Measurements from ENCODE around the gene CHGA. TPM values are rescaled to one million over a fixed set of nuclear protein-coding genes. Genes with fewer than 3 reads are reported as not detected.

Gene CHGA
- polyA plus RNA-seq, 3 donors: not detected

- H3K4me1 Mint-ChIP-seq: no peaks in the 10 kb centered on the region
- no peak for TF ChIP-seq CTCF (IDR thresholded peaks at IDR 0.05)
- H3K27me3 ChIP-seq (ENCODE audit: control insufficient read depth in 2 of 2, insufficient read depth in 2 of 2, low read length in 2 of 2): no peaks in the 10 kb centered on the region
- H3K4me3 ChIP-seq (replicated peaks in 1 of 3; ENCODE audit: low read depth in 2 of 3, low read length in 3 of 3): no peak overlapping the region
- no peaks in the 10 kb centered on the region for H3K9me3 Mint-ChIP-seq
- H4K20me1 ChIP-seq (ENCODE audit: insufficient read depth, low read length): peaks cover 78% of the 10 kb centered on the region
- no peak overlapping the region for H3K4me2 ChIP-seq (replicated peaks; ENCODE audit: extremely low read depth, low read length, poor library complexity, severe bottlenecking)
- no peaks in the 10 kb centered on the region for H3K4me1 ChIP-seq (ENCODE audit: control insufficient read depth in 1 of 2, insufficient read depth in 2 of 2, low read length in 2 of 2)
- DNase-seq: no peak
- intact Hi-C loops (cut with micrococcal nuclease): loop anchor here (5.0 to 10.0 kb wide), 3 partner anchors 225 to 942 kb away; no protein-coding TSS in a partner anchor
- no peak overlapping the region for H3K27ac ChIP-seq (ENCODE audit: low read depth in 1 of 2, low read length in 2 of 2)
- H3K4me3 Mint-ChIP-seq: no peak overlapping the region
- H3K27ac Mint-ChIP-seq: no peak overlapping the region
- H3K36me3 ChIP-seq (replicated peaks in 1 of 2; ENCODE audit: control insufficient read depth in 1 of 2, insufficient read depth in 2 of 2, low read length in 2 of 2): peaks cover 77 to 92% of the 10 kb centered on the region in 2 donors
- no peaks in the 10 kb centered on the region for H3K9me3 ChIP-seq (replicated peaks in 1 of 2; ENCODE audit: control insufficient read depth in 1 of 2, insufficient read depth in 1 of 2, low read length in 2 of 2)
- H2AFZ ChIP-seq (ENCODE audit: insufficient read depth, low read depth, low read length, poor library complexity, severe bottlenecking): no peak overlapping the region
- peaks cover 78 to 96% of the 10 kb centered on the region in 2 donors for H3K36me3 Mint-ChIP-seq
- H3K27me3 Mint-ChIP-seq (ENCODE audit: low read depth in 3 of 3): no peaks in the 10 kb centered on the region
- H3K9ac ChIP-seq (ENCODE audit: insufficient read depth, low read length, poor library complexity, severe bottlenecking): no peak overlapping the region
- whole genome bisulfite sequencing (ENCODE audit: insufficient coverage): 98% methylated on average over 7 of the region's 7 CpGs
- peaks cover 4% of the 10 kb centered on the region for H3K79me2 ChIP-seq (ENCODE audit: insufficient read depth, low read length)
Observed at GRCh38 chr14:92950193-92950540, 27.2 kb downstream of the CHGA start.

GRCh38 chr14:92950773-92951172, 27.8 kb downstream of the CHGA start:
- Histone ChIP-seq H3K27ac (ENCODE audit: low read depth in 1 of 2, low read length in 2 of 2) (no peak overlapping the region), H3K36me3 (replicated peaks in 1 of 2; ENCODE audit: control insufficient read depth in 1 of 2, insufficient read depth in 2 of 2, low read length in 2 of 2) (peaks cover 77 to 92% of the 10 kb centered on the region in 2 donors), H3K27me3 (ENCODE audit: control insufficient read depth in 2 of 2, insufficient read depth in 2 of 2, low read length in 2 of 2) (no peaks in the 10 kb centered on the region), H2AFZ (ENCODE audit: insufficient read depth, low read depth, low read length, poor library complexity, severe bottlenecking) (no peak overlapping the region), H3K4me2 (replicated peaks; ENCODE audit: extremely low read depth, low read length, poor library complexity, severe bottlenecking) (no peak overlapping the region), H3K9me3 (replicated peaks in 1 of 2; ENCODE audit: control insufficient read depth in 1 of 2, insufficient read depth in 1 of 2, low read length in 2 of 2) (no peaks in the 10 kb centered on the region), H3K9ac (ENCODE audit: insufficient read depth, low read length, poor library complexity, severe bottlenecking) (no peak overlapping the region), H4K20me1 (ENCODE audit: insufficient read depth, low read length) (peaks cover 78% of the 10 kb centered on the region), H3K4me3 (replicated peaks in 1 of 3; ENCODE audit: low read depth in 2 of 3, low read length in 3 of 3) (no peak overlapping the region), H3K79me2 (ENCODE audit: insufficient read depth, low read length) (peaks cover 4% of the 10 kb centered on the region), H3K4me1 (ENCODE audit: control insufficient read depth in 1 of 2, insufficient read depth in 2 of 2, low read length in 2 of 2) (no peaks in the 10 kb centered on the region)
- no peaks in the 10 kb centered on the region for H3K4me1 Mint-ChIP-seq
- TF ChIP-seq CTCF (IDR thresholded peaks at IDR 0.05): no peak
- H3K36me3 Mint-ChIP-seq: peaks cover 78 to 97% of the 10 kb centered on the region in 2 donors
- H3K27ac Mint-ChIP-seq: no peak overlapping the region
- no peaks in the 10 kb centered on the region for H3K9me3 Mint-ChIP-seq
- intact Hi-C loops (cut with micrococcal nuclease): loop anchor here (5.0 to 10.0 kb wide), 3 partner anchors 224 to 942 kb away; no protein-coding TSS in a partner anchor
- DNase-seq: no peak
- no peak overlapping the region for H3K4me3 Mint-ChIP-seq
- no peaks in the 10 kb centered on the region for H3K27me3 Mint-ChIP-seq (ENCODE audit: low read depth in 3 of 3)
- 98% methylated on average over 6 of the region's 6 CpGs for WGBS (ENCODE audit: insufficient coverage)
